HG03457 (cell line): ENCODE data around the gene CNIH2.

Source experiments
- ATAC-seq: cut with Tn5 transposase; IDR thresholded peaks from one replicate; pipeline ENCODE4 v1.9.1; 2021; ENCODE audit warnings: moderate number of reproducible peaks; ENCODE audit not compliant: unreplicated experiment

Gene CNIH2

GRCh38 chr11:66328031-66328301 is 50.0 kb downstream of the CNIH2 start:
- no peak for ATAC-seq

- no peak for ATAC-seq
These were observed 50.5 kb downstream of the CNIH2 start for GRCh38 chr11:66328302-66329144.

GRCh38 chr11:66329165-66329673 is 51.2 kb downstream of the CNIH2 start:
- no peak for ATAC-seq

- ATAC-seq: no peak
These were observed 53.0 kb downstream of the CNIH2 start for GRCh38 chr11:66330931-66331330.

GRCh38 chr11:66331542-66332370 is 53.8 kb downstream of the CNIH2 start:
- ATAC-seq: no peak

- no peak for ATAC-seq
These were observed 54.6 kb downstream of the CNIH2 start for GRCh38 chr11:66332371-66333219.

- no peak for ATAC-seq
These were observed 55.4 kb downstream of the CNIH2 start for GRCh38 chr11:66333220-66333877.
